Epithelial cell of esophagus (primary cell): ENCODE results near the gene RBM20.
"Not testable (repeated sequence)": the region's sequence is repeated elsewhere in the genome, so short reads cannot be mapped to it uniquely, and the experiment has no call there.

Source experiments
- DNase-seq: peaks from one replicate; pipeline ENCODE4 v3.0.0; 2010; ENCODE audit warnings: low read depth
- H3K4me3 ChIP-seq: 2 replicates; pipeline ENCODE4 v1.5.1; 2011; ENCODE audit warnings: mild to moderate bottlenecking, low read length, control low read depth
- TF ChIP-seq, protein P1 (sequence below): IDR thresholded peaks from 2 replicates; pipeline ENCODE4 v1.5.1; 2011; ENCODE audit warnings: low read depth, mild to moderate bottlenecking, low read length, control low read depth, inconsistent platforms; ENCODE audit not compliant: insufficient read depth; ENCODE audit errors: missing control alignments

RBM20 gene

GRCh38 chr10:110616493-110617033 lies 27.6 kb upstream of the RBM20 start:
- TF ChIP-seq, protein P1, sequence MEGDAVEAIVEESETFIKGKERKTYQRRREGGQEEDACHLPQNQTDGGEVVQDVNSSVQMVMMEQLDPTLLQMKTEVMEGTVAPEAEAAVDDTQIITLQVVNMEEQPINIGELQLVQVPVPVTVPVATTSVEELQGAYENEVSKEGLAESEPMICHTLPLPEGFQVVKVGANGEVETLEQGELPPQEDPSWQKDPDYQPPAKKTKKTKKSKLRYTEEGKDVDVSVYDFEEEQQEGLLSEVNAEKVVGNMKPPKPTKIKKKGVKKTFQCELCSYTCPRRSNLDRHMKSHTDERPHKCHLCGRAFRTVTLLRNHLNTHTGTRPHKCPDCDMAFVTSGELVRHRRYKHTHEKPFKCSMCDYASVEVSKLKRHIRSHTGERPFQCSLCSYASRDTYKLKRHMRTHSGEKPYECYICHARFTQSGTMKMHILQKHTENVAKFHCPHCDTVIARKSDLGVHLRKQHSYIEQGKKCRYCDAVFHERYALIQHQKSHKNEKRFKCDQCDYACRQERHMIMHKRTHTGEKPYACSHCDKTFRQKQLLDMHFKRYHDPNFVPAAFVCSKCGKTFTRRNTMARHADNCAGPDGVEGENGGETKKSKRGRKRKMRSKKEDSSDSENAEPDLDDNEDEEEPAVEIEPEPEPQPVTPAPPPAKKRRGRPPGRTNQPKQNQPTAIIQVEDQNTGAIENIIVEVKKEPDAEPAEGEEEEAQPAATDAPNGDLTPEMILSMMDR = no peak
- no peak overlapping the region for H3K4me3 ChIP-seq

GRCh38 chr10:110617425-110618229 lies 26.5 kb upstream of the RBM20 start:
- H3K4me3 ChIP-seq = no peak overlapping the region
- TF ChIP-seq, protein P1 = no peak
- DNase-seq = no peak

More at GRCh38 chr10:110616493-110617033, 27.6 kb upstream of the RBM20 start:
- no peak for DNase-seq

DNA sequence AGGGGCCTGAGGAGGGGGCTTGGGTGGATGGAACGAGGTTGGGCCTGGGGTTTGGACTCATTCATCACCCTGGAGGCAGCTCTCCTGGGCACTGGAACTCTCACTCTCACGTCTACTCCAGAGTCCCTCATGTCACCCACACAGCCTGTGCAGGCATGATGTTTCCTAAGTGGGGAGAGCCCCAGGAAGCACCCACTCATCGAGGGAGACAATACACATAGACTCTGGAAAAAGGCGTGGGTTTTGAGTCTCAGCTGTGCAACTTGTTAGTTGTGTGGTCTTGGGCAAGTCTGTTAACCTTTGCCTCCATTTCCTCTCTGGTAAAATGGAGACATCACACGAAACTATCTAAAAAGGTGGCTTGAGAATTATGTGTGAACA lies 25.9 kb upstream of the RBM20 start:
- no peak for DNase-seq

GRCh38 chr10:110619514-110620397 lies 24.4 kb upstream of the RBM20 start:
- no peak for DNase-seq

More for the DNA sequence above, 25.9 kb upstream of the RBM20 start:
- H3K4me3 ChIP-seq = no peak overlapping the region
- TF ChIP-seq, protein P1 = no peak

GRCh38 chr10:110620398-110620719 lies 23.8 kb upstream of the RBM20 start:
- DNase-seq = no peak
- no peak overlapping the region for H3K4me3 ChIP-seq
- TF ChIP-seq, protein P1 = no peak

More at GRCh38 chr10:110619514-110620397, 24.4 kb upstream of the RBM20 start:
- TF ChIP-seq, protein P1 = no peak
- no peak overlapping the region for H3K4me3 ChIP-seq

GRCh38 chr10:110623316-110623715 lies 20.8 kb upstream of the RBM20 start:
- DNase-seq, H3K4me3 ChIP-seq: not testable (repeated sequence)

DNA sequence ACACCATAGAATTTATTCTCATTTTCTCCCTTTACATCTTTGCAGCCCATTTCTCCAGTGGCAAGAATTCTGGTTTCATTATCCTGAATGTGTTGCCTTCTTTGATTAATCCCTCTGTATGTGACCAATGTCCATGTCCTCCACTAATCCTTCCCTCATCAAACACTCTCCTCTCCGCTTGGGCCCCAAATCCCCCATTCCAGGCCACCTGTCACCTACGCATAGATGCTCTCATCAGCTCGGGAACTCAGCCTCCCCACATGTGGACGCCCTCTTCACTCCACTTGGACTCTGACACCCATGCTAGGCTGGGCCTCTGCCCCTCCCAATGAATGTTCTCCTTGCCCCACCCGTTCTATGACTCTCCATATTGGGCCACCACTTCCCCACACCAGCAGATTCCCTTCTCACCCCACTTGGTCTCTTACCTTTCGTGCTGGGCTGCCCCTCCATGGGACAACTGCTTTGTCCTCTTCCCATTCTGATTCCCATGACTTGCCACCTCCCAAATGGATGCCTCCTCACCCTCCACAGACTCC lies 18.7 kb upstream of the RBM20 start:
- no peak overlapping the region for H3K4me3 ChIP-seq
- no peak for DNase-seq
- TF ChIP-seq, protein P1 = no peak
